A673 (cell line): Measurements from ENCODE around the gene CLIC6. TPM values are rescaled to one million over a fixed set of nuclear protein-coding genes. Genes with fewer than 3 reads are reported as not detected.

ENCODE experiments used
- BruUV-seq: library from RNA; stranded (reverse); fragments of 400-500 nt; replicated peaks from 2 replicates; lab custom pipeline; 2021; lab: Mats Ljungman, UMichigan
- CTCF ChIA-PET: fragments of 300-600 bp; sonication (Branson Sonifier 250); formaldehyde crosslinking; loops from one replicate; lab custom pipeline; 2022; ENCODE audit warnings: antibody characterized with exemption; lab: Charles Lee
- POLR2A ChIA-PET: fragments of 300-600 bp; sonication (Branson Sonifier 250); formaldehyde crosslinking; loops from one replicate; lab custom pipeline; 2022; ENCODE audit warnings: antibody characterized with exemption; ENCODE audit not compliant: low non-redundant PET; lab: Charles Lee
- DNase-seq: peaks from one replicate; pipeline ENCODE4 v3.0.0-alpha.2; 2015; ENCODE audit warnings: low spot score
- H3K27ac ChIP-seq: fragments of 200-600 bp; sonication (generic); 2 replicates; pipeline ENCODE4 v1.5.1; 2016; ENCODE audit warnings: mixed run types, low read depth, mild to moderate bottlenecking, mixed read lengths, antibody characterized with exemption, low read length; ENCODE audit not compliant: poor library complexity, severe bottlenecking
- H3K27me3 ChIP-seq: fragments of 200-600 bp; sonication (generic); replicated peaks from 2 replicates; pipeline ENCODE4 v1.6.1; 2017; ENCODE audit warnings: mixed run types, low read depth, mild to moderate bottlenecking, mixed read lengths, antibody characterized with exemption, low read length; ENCODE audit not compliant: insufficient read depth, poor library complexity
- H3K36me3 ChIP-seq: fragments of 200-600 bp; sonication (generic); 2 replicates; pipeline ENCODE4 v1.6.1; 2016; ENCODE audit warnings: mixed run types, mild to moderate bottlenecking, mixed read lengths, antibody characterized with exemption, low read length; ENCODE audit not compliant: insufficient read depth, poor library complexity, severe bottlenecking
- H3K4me1 ChIP-seq: fragments of 200-600 bp; sonication (generic); 2 replicates; pipeline ENCODE4 v1.6.1; 2017; ENCODE audit warnings: mixed run types, mild to moderate bottlenecking, mixed read lengths, antibody characterized with exemption, low read length; ENCODE audit not compliant: insufficient read depth, poor library complexity, severe bottlenecking
- H3K4me3 ChIP-seq: fragments of 200-600 bp; sonication (generic); 2 replicates; pipeline ENCODE4 v1.5.1; 2016; ENCODE audit warnings: low read depth, mixed run types, mild to moderate bottlenecking, mixed read lengths, low read length; ENCODE audit not compliant: poor library complexity, severe bottlenecking
- H3K9me3 ChIP-seq: fragments of 200-600 bp; sonication (generic); 2 replicates; pipeline ENCODE4 v1.6.1; 2016; ENCODE audit warnings: mixed run types, low read depth, mild to moderate bottlenecking, mixed read lengths, antibody characterized with exemption, low read length; ENCODE audit not compliant: poor library complexity, severe bottlenecking
- EZH2 ChIP-seq: fragments of 200-600 bp; sonication (generic); IDR thresholded peaks from 2 replicates; pipeline ENCODE4 v1.6.1; 2017; ENCODE audit warnings: borderline replicate concordance, low read depth, mild to moderate bottlenecking, mixed read lengths, antibody characterized with exemption, low read length; ENCODE audit not compliant: poor library complexity, severe bottlenecking
- intact Hi-C: fragments of 100-400 bp; cut with micrococcal nuclease; formaldehyde crosslinking; loops from one replicate; pipeline ENCODE4 v1.10.0; 2022; ENCODE audit not compliant: unreplicated experiment
- total RNA-seq: library from RNA; stranded (reverse); gene quantifications from 2 replicates; pipeline ENCODE4 v1.2.3, GENCODE V29; 2021
- TF ChIP-seq, protein P1 (sequence below): fragments of 300-800, 200-600 bp; sonication (generic); conservative IDR thresholded peaks from 2 replicates; pipeline ENCODE4 v1.5.1; 2017; ENCODE audit warnings: low read depth, mild to moderate bottlenecking, antibody characterized with exemption, low read length, moderate library complexity, mixed read lengths

Gene CLIC6
- total RNA-seq, 1 experiment from 2014 or later: not detected

DNA sequence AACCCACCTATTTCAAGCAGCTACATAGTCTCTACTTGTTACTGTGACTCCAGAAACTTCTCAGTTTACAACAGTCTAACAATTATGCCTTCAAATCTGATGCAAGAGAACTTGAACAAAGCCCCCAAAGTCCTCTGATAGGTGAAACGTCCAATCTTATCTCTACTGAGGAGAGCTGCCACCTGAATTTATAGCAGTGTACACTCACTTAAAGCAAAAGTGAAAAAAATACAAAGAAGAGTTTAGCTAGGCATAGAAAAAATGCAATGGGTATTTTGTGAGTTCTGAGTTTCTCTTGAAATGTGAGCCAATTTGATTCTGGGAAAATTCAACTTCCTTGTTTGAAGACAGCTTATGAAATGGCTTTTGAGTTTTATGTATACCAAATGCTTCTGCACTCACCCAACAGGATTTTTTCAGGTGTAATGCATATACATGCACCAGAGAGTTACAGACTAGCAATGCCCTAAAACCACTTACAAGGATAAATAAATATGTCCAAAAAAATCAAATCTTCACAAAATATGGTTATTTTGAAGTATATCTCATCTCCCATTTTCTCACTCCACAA lies 17.8 kb upstream of the CLIC6 start:
- H3K27me3 ChIP-seq: peaks cover 14% of the 10 kb centered on the region
- H3K36me3 ChIP-seq: no peaks in the 10 kb centered on the region
- BruUV-seq: no TSS peak
- no peak overlapping the region for H3K27ac ChIP-seq
- no peak for DNase-seq
- ChIA-PET CTCF (no interaction called here), POLR2A (no interaction called here)
- no peak overlapping the region for H3K4me3 ChIP-seq
- intact Hi-C loops: no loop called here
- no peak for TF ChIP-seq EZH2
- TF ChIP-seq, protein P1, sequence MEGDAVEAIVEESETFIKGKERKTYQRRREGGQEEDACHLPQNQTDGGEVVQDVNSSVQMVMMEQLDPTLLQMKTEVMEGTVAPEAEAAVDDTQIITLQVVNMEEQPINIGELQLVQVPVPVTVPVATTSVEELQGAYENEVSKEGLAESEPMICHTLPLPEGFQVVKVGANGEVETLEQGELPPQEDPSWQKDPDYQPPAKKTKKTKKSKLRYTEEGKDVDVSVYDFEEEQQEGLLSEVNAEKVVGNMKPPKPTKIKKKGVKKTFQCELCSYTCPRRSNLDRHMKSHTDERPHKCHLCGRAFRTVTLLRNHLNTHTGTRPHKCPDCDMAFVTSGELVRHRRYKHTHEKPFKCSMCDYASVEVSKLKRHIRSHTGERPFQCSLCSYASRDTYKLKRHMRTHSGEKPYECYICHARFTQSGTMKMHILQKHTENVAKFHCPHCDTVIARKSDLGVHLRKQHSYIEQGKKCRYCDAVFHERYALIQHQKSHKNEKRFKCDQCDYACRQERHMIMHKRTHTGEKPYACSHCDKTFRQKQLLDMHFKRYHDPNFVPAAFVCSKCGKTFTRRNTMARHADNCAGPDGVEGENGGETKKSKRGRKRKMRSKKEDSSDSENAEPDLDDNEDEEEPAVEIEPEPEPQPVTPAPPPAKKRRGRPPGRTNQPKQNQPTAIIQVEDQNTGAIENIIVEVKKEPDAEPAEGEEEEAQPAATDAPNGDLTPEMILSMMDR: no peak
- peaks cover 6% of the 10 kb centered on the region for H3K9me3 ChIP-seq
- H3K4me1 ChIP-seq: no peaks in the 10 kb centered on the region

DNA sequence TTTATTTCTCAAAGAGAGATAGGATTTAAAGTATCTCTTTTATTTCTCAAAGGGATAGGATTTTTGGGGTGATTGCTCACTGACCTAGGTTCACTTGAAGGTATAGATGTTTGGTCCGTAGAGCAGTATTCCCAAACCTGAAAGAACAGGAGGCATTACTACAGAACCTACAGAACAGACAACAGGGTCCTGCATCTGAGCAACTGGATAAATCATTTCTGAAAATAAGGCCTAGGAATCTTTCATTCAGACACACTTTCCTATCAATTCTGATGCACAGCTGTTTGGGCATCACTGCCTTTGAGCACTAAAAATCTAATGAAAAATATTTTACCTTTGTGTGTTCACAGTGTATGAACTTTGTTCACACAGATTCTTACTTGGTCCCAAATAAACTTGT lies 17.2 kb upstream of the CLIC6 start:
- no peak for DNase-seq
- Histone ChIP-seq H3K27me3 (peaks cover 21% of the 10 kb centered on the region), H3K4me3 (no peak overlapping the region), H3K9me3 (peaks cover 6% of the 10 kb centered on the region), H3K4me1 (no peaks in the 10 kb centered on the region), H3K27ac (no peak overlapping the region), H3K36me3 (no peaks in the 10 kb centered on the region)
- intact Hi-C loops: no loop called here
- ChIA-PET POLR2A (no interaction called here), CTCF (no interaction called here)
- no TSS peak for BruUV-seq
- TF ChIP-seq, protein P1: no peak
- TF ChIP-seq EZH2: no peak

DNA sequence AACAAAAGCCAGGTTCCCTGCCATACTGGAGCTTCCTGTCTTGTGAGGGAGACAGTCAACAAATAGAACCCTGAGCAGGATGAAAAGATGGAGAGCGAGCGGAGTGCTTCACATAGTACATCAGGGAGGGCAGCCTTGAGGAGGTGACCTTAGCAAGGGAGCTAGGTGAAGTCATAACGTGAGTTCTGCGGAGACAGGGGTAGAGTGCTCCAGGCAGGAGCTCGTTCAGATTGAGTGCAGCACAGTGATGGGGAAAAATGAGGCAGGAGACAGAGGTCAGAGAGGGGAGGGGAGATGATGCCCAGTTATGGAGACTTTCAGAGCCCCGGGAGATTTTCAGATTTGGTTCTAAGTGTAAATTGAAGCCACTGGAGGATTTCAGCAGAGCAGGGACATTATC lies 15.3 kb upstream of the CLIC6 start:
- POLR2A ChIA-PET: no interaction called here
- BruUV-seq: no TSS peak
- CTCF ChIA-PET: no interaction called here
- no peaks in the 10 kb centered on the region for H3K36me3 ChIP-seq
- TF ChIP-seq, protein P1: no peak
- TF ChIP-seq EZH2: no peak
- DNase-seq: no peak
- no peaks in the 10 kb centered on the region for H3K4me1 ChIP-seq
- H3K27ac ChIP-seq: no peak overlapping the region
- H3K9me3 ChIP-seq: peaks cover 6% of the 10 kb centered on the region
- peaks cover 28% of the 10 kb centered on the region for H3K27me3 ChIP-seq
- intact Hi-C loops: no loop called here
- no peak overlapping the region for H3K4me3 ChIP-seq
